Stimulated activated naive CD4-positive, alpha-beta T cell treated with Interleukin-2 at 50 U/mL for 16 hours (primary cell): ENCODE results near the gene FBXL17.

ENCODE experiments used
- DNase-seq: peaks from one replicate; lab custom pipeline; 2025; lab: John Stamatoyannopoulos, UW

FBXL17 gene

GRCh38 chr5:107809201-107810034 is 572.5 kb downstream of the FBXL17 start:
- DNase-seq = no peak
